ENCODE results near the gene NAPA. TPM values are rescaled to one million over a fixed set of nuclear protein-coding genes. Genes with fewer than 3 reads are reported as not detected.

NAPA gene
- total and polyA plus RNA-seq, 3 donors from 2014 or later = 194 to 257 (median 227) TPM

- H3K4me1 ChIP-seq = peaks cover 70% of the 10 kb centered on the region
- 87 to 93% methylated on average over 5 of the region's 5 CpGs for WGBS, 2 donors
- no peak overlapping the region for H3K4me3 ChIP-seq
- intact Hi-C loops (cut with DNase I; ENCODE audit: low total_unique reads) = no loop called here
- H3K27me3 ChIP-seq = no peaks in the 10 kb centered on the region
- H3K36me3 ChIP-seq (ENCODE audit: low read depth, missing control alignments) = no peaks in the 10 kb centered on the region
- H3K9me3 ChIP-seq = no peaks in the 10 kb centered on the region
- no peak for DNase-seq
- TF ChIP-seq POLR2A (IDR thresholded peaks at IDR 0.05) (no peak), CTCF (IDR thresholded peaks at IDR 0.05) (no peak)
- no peak overlapping the region for H3K27ac ChIP-seq
Observed at GRCh38 chr19:47508721-47509120, 6.1 kb downstream of the NAPA start.

- Histone ChIP-seq H3K4me3 (no peak overlapping the region), H3K27ac (no peak overlapping the region), H3K9me3 (no peaks in the 10 kb centered on the region), H3K4me1 (peaks cover 65% of the 10 kb centered on the region), H3K27me3 (no peaks in the 10 kb centered on the region), H3K36me3 (ENCODE audit: low read depth, missing control alignments) (no peaks in the 10 kb centered on the region)
- WGBS, 2 donors = 78 to 80% methylated on average over 11 of the region's 11 CpGs
- no peak for TF ChIP-seq CTCF (IDR thresholded peaks at IDR 0.05)
- no peak for TF ChIP-seq POLR2A (IDR thresholded peaks at IDR 0.05)
- intact Hi-C loops (cut with DNase I; ENCODE audit: low total_unique reads) = no loop called here
- no peak for DNase-seq
Observed at GRCh38 chr19:47507924-47508553, 6.8 kb downstream of the NAPA start.

- H3K4me1 ChIP-seq = peaks cover 55% of the 10 kb centered on the region
- H3K27me3 ChIP-seq = no peaks in the 10 kb centered on the region
- peak; percentile 84 for DNase-seq
- intact Hi-C loops (cut with DNase I; ENCODE audit: low total_unique reads) = no loop called here
- WGBS, 2 donors = 52 to 64% methylated on average over 5 to 6 of the region's 6 CpGs
- H3K4me3 ChIP-seq = no peak overlapping the region
- H3K9me3 ChIP-seq = no peaks in the 10 kb centered on the region
- TF ChIP-seq CTCF (IDR thresholded peaks at IDR 0.05) (no peak), POLR2A (IDR thresholded peaks at IDR 0.05) (no peak)
- no peaks in the 10 kb centered on the region for H3K36me3 ChIP-seq (ENCODE audit: low read depth, missing control alignments)
- peak overlapping the region; percentile 55 to 77 for H3K27ac ChIP-seq
Observed at GRCh38 chr19:47507012-47507411, 7.9 kb downstream of the NAPA start.

- 82 to 93% methylated on average over 7 to 8 of the region's 8 CpGs for WGBS, 2 donors
- H3K9me3 ChIP-seq = no peaks in the 10 kb centered on the region
- H3K4me1 ChIP-seq = peaks cover 49% of the 10 kb centered on the region
- H3K27ac ChIP-seq = peak overlapping the region; percentile 55 to 77
- no peak for TF ChIP-seq CTCF (IDR thresholded peaks at IDR 0.05)
- TF ChIP-seq POLR2A (IDR thresholded peaks at IDR 0.05) = no peak
- no peaks in the 10 kb centered on the region for H3K27me3 ChIP-seq
- H3K36me3 ChIP-seq (ENCODE audit: low read depth, missing control alignments) = no peaks in the 10 kb centered on the region
- intact Hi-C loops (cut with DNase I; ENCODE audit: low total_unique reads) = no loop called here
- DNase-seq = no peak
- no peak overlapping the region for H3K4me3 ChIP-seq
Observed at GRCh38 chr19:47506459-47506858, 8.4 kb downstream of the NAPA start.

- Histone ChIP-seq H3K27ac (no peak overlapping the region), H3K9me3 (no peaks in the 10 kb centered on the region), H3K27me3 (no peaks in the 10 kb centered on the region), H3K36me3 (ENCODE audit: low read depth, missing control alignments) (no peaks in the 10 kb centered on the region), H3K4me1 (peaks cover 40% of the 10 kb centered on the region), H3K4me3 (no peak overlapping the region)
- TF ChIP-seq CTCF (IDR thresholded peaks at IDR 0.05) (no peak), POLR2A (IDR thresholded peaks at IDR 0.05) (no peak)
- 94% methylated on average over 6 of the region's 6 CpGs for WGBS, 2 donors
- no peak for DNase-seq
- intact Hi-C loops (cut with DNase I; ENCODE audit: low total_unique reads) = no loop called here
Observed at GRCh38 chr19:47505506-47505905, 9.4 kb downstream of the NAPA start.

Data from testis (tissue), 3 donors.